GM18517 (cell line): ENCODE measurements around the gene NPVF.

Source experiments
- ATAC-seq: cut with Tn5 transposase; IDR thresholded peaks from one replicate; pipeline ENCODE4 v1.9.1; 2021; ENCODE audit warnings: mild to moderate bottlenecking, moderate library complexity; ENCODE audit not compliant: unreplicated experiment

Gene NPVF, protein sequence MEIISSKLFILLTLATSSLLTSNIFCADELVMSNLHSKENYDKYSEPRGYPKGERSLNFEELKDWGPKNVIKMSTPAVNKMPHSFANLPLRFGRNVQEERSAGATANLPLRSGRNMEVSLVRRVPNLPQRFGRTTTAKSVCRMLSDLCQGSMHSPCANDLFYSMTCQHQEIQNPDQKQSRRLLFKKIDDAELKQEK

DNA sequence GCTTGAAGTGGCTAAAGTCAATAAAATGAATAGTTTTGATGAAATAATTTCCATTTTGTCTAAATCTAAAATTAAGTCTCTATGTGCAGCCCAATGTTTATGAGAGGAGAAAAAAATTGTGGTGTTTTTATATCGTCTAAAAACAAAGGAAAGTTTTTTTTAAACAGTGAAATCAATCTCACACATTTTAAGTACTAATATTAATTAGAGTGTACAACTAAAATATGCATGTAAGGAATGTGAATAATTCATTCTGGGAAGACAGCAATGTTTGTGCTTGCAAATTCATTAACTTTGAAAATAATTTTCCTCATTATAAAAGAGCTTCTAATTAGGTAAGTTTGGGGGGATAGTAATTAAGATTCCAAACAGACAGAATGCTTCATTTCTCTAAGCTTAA is at the start of gene NPVF:
Gene NPVF (minus strand): TSS at position 101 of the 400 bp plus-strand sequence. CDS start 47 bp downstream, at position 54.
- no peak for ATAC-seq

DNA sequence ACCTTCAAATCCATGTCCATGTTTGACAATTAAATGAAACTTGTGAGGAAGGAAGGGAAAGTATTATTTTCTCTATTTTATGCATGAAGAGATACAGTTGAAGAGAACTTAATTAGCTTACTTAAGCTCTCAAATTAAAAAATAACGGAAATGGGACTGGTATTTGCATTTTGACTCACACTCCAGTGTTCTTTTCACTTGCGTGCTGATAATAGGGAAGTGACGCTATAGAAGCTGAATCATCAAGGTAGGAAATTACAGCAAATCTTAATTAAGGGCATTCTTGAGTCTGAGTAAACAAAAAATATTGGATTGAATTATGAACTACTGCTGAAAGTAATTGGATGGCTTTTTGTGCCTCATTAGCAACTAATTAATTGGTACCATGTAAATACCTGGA is 44.0 kb upstream of the NPVF start:
- no peak for ATAC-seq

DNA sequence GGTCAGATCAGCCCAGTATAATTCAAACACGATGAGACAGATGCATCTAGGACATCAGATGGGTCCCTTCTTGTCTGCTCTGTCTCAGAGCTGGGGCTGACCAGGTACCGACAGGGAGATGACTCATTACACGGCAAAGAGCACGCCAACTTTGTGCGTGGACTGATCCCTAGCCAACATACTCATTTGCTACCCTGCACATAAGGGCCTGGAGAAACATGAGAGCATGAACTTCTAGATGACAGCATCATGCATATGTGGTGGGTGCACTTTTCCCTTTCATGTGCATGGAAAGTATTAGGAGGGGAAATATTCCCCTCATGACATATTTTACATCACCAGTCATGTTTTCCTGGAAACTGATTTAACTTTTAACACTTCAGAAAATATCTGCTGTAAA is 35.1 kb upstream of the NPVF start:
- no peak for ATAC-seq

DNA sequence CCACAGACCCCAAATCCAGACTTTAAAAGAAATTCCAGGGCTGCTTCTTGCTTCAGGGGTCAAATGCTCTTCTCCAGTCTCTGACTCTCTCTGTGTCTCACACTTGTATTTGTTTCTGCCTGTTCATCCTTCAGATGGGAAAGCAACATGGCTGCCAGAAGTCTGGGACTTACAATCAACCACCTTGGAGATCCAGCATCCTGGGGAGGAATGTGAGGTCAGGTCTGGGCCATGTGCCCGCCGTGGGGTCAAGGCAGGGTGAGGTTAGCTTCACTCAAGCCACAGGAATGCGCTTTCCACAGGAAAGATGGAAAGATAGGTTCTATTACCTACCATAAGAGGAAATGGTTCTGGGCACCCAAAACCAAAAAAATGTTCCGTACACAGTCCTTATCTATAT is 34.3 kb upstream of the NPVF start:
- no peak for ATAC-seq

DNA sequence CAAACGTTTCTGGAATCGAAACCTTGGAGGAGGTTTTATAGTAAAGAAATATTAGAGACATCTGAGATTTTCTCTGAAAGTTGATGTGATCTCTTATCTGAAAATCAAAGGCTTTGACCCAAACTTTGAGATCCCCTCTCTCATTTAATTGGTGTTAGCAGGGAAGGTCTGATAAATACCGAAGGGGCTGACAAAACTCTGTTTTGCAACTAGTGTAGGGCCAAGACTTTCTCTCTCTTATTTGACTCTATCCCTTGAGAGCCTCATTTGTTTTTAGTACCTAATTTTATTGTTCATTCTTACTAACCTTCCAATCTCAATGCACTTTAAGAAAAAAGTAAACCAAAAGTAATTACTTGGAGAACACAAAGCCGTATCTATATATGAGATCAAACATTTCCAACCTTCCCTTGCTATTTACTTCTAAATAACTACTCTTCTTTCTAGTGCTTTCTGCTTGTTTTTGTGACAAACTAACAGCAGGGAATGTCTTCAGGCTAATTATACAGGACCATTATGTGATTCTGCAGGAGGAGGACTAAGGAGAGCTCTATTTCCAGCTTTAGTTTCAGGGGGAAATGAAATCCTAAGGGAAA is 33.4 kb upstream of the NPVF start:
- no peak for ATAC-seq

DNA sequence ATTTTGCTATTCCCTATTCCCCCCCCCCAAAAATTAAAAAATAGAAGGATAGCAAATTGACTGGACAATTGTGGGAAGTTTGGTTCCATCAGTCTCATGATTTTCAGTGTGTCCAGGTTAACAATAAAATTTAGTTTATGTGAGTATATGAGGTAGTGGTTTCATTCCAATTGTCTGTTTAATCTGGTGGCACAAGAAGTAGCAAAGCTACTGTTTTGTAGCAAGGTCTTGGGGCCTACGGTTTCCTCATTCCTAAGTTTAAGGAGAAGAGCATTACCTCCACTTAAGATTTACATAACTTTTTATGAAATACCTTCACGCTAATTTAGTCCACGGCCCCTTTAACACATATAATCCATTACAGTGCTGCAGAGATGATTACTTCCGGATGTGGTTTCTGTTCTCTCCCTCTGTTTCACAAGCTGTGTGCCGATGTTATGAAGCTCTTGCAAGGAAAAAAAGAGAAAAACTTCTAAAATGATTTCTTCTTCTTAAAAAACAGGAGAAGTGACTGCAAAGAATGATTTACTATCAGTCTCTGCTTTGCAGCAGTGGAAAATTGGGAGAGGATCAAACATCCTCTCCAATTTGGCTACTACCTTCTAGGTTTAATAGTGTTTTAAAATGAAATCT is 32.7 kb upstream of the NPVF start:
- ATAC-seq = no peak

DNA sequence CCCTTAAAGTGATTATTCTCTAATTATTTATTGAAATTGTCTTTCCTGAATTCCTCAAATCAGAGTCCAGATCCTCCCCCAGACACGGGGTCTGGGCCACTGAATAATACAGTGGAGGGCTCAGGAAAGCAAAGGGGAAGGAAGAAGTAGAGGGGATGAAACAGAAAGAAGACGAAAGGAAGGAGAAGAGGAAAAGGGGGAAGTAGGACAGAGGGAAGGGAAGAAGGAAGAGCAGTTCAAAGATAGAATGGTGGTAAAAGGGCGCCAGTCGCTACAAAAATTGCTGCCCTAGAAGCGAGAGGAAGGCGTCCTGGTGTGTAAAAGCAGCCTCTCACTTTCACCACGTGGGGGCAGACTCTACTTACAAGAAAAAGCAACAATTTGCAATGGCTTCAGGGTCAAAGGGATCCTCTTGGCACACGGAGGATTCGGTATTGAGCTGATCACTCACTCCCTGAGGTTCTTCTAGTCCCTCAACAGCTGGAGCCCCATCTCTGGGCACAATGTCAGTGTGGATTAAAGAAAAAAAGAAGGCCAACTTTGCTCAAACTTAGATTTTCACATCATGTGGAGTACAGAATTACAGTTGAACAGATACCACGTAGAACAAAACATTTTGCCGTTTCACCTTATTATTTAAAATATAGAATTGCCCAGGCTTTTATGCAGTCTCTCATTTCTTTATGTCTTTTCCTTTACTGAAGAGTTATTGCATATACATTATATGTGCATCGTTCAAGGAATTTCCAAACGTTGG is 31.4 kb upstream of the NPVF start:
- no peak for ATAC-seq

DNA sequence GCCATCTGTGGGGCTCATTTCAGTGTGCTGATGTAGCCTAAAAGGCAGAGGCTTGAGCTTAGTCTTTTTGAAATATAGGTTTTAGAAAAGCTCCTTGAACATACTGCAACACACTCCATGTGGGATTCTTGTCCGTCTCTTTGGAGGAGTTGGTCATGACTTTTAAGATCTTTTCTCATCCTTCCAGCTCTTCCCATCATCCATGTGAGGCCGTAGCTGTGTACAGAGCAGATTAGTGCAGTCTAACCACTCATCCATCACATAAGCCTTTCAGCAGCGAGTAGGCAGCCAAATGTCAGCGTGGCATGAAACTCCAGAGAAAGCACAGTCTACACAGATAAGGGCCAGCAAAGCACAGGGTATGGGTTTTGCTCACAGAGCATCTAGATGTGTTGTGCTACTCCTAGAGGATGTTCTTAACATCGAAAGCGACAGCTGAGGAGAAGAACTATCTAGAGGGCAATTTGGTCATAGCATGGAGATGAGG is 28.1 kb upstream of the NPVF start:
- no peak for ATAC-seq

DNA sequence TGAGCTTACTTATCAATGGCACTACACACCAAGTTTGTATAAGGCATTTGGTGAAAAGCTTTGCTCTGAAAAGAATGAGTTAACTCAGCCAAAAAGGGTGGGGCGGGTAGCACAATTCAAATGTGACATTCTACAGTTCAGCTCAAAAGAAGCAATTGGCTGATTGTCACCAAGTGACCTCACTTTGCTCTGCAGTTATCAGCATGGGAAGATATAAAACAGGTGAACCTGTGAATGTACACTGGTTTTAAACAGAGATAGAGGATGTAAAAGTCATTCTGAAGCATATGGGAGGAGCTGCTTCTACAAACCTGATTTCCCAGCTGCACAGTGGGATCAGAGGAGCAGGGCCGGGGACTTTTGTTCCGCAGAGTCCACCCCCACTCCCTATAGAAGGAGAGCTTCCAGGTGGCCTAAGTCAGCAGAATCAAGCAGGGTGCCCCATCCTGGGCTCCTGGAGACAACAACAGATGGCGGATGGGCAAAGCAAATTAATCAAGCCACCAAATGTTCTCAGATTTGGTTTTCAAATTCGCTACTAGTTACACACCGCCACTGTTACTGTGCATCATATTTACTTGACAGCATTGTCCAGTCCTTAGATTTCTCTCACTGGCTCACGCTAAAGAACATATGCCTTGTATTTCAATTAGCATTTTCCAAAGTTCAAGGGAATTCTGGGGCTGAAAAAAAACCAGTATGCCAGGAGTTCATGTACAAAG is 27.5 kb upstream of the NPVF start:
- no peak for ATAC-seq

DNA sequence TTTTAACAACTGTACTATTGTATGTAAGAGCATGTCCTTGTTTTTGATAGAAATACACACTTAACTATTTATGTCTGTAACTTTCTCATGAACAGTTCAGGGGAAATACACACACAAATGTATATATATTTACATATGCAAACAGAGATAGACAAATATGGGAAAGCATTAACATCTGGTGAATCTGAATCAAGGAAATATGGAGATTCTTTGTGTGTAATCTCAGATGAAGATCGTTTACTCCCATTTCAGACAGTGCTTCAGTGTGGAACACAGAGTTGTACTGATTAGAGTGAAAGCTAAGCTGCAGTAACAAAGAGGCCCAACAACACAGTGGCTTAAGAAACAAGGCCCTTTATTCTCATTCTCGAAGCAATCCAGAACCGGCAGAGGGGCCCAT is 26.3 kb upstream of the NPVF start:
- ATAC-seq = no peak

DNA sequence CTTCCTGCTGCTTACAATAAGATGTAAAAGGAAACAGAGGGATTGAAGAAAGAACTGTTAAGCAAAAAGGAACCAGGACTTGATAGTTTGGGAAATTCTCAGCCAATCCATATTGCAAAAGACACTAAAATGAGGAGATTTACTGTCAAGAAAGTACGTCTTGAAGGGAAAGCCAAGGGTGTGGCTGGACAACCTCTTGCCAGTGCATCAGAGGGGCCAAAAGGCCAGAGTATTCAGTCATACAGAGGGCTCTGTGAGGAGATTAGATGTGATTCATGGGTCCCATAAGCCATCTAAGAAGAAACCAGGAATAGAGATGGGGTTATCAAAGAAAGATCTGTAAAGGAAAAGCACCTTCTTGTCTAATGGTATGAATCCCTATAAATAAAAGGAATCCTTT is 25.4 kb upstream of the NPVF start:
- no peak for ATAC-seq

DNA sequence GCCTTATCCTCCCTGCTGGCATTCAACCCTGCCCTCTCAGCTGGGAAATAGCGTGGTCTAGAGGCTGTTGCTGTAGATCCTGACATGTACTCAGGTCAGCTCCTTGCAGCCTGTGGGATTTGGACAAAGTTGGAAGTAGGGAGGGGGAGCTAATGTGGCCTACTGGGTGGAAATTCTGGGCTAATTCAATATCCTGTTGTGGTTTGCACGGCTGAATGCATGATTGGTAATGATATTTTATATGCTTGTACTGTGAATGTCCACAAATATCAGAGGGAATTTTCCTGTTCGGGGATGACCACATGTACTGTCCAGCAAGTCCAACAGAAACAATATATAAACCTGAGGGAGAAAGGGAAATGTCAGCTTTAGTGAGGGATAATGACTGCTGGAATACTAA is 22.1 kb upstream of the NPVF start:
- no peak for ATAC-seq

DNA sequence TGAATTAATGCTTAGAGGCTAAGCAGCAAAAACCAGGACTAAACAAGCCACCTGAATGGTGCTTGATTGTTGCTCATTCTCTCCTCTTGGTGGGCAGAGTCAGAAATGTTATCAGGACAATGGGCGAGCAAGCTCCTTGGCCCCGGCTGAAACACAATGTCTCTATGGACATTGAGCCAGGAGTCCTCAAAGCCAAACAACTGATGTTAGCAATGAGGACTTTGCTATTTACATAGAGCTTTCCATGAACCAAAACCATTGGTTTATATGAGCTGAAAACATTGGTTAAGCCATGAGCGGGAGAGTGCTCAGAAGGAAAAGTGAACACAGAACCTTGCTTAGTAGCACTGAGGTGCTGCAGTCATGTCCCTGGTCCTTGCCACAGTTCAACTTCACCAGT is 21.5 kb upstream of the NPVF start:
- no peak for ATAC-seq

DNA sequence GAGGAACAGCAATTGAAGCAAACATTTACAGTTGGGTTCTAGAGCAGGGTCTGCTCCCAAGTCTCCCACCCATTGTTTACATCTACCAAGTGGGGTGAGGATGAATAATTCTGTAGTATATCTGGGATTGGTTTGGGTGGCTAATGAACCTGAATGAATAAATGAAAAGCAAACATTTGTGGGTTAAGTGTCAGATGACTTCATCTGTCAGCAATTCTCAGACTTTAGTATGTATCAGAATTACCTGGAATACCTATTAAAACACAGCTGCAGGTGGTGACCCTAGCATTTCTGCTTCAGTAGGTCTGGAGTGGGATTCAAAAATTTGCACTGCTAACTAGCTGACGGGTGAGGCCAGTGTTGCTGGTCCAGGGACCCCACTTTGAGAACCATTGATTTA is 18.0 kb upstream of the NPVF start:
- no peak for ATAC-seq

DNA sequence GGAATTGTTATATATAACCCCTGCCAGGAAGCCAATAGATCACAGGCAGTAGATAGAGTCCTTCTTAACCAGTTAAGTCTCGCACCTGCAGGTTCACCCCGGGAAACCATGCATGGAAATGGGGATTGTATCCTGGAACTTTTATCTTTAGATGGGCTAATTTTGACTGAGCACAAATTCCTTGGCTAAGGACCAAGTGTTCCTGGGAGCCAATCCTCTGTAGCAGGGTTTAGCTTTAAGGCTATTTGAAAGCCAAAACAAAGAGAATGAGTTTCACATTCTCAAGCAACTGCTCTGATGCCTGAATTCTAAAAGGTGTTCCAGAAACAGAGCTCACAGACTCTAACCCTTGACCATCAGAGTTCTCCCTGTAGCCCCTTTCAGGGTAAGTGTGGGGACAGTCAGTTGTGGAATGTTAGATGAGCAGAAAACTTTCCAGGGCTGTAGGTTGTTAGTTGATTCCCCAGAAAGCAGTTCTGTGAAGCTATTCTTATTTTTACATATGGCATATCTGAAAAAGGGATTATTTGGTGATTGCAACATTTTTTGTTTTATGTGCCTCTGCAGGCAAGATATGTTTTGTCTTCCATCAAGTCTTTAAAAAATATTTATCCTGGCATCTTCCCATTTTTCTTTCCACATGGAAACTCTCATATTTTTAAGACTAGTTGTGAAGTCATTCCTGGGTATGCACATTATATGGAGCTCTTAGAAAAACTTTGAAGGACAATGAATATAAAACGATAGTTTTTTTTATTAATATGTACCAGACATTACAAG is 16.2 kb upstream of the NPVF start:
- ATAC-seq = no peak

DNA sequence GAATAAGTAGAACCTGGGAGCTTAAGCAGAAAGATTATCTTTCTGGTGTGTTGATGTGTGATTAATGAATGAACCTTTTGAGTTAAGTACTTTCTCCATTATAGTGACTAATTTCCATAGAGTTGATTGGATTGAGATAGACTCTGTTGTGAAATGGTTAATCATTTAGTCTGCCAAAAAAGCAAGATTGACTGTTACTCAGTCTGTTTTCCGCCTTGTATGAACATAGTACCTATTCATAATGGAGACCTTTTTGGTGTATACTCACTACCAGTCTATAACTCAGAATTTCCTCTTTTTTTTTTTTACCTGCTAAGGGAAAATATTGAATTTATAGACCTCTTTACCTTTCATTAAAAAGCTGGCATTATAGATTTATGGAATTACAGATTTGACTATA is 14.4 kb upstream of the NPVF start:
- ATAC-seq = no peak

DNA sequence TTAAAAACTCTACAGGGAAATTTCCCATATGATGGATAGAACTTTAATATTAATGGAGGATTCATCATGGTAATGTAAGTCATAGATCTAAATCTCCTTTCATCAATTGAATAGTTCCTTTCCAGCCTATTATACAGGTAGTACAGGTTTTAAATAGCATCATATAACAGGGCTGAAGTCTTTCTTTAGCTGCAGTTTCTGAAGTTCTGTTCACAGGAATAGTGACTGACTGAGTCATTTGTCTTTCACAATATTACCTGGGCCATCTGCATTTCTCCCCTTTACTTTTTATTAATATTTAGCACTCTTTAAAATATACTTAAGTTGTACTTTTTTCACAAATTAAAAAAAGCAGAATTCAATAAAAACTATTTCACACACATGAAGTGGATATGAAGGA is 12.6 kb upstream of the NPVF start:
- ATAC-seq = no peak

DNA sequence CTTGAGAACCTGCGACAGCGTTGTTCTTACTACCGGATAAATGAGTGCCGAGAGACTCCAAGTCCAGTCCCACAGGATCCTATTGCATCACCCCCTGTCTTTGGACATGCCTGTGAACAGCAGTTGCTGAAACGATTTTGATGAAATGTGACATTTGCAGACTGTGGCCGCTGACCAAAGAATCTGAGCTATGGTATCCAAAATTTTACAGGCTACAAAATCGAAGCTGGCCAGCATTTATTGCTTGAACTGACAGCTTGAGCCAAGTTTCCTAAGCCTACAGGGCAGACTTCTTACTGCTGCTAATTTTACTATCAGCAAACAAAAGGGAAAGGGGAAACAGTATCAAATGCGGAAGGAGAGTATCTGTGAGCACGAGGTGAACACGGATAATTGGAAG is 12.1 kb upstream of the NPVF start:
- no peak for ATAC-seq

DNA sequence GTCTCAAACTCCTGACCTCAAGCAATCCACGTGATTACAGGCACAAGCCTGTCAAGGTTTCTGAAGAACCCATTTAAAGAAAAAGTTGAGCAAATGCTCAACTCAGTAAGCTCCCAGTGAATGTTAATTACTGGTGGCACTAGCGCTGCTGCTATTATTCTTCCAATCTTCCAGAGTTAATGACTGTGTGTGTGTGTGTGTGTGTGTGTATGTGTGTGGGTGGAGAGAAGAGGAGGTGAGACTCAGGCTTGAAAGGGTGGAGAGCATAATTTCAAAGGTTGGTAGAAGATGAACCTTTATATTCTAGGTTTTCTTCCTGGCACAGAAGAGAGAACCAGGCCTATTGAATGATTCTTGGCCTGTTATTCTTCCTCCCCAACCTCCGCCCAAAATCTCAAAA is 11.6 kb upstream of the NPVF start:
- no peak for ATAC-seq

DNA sequence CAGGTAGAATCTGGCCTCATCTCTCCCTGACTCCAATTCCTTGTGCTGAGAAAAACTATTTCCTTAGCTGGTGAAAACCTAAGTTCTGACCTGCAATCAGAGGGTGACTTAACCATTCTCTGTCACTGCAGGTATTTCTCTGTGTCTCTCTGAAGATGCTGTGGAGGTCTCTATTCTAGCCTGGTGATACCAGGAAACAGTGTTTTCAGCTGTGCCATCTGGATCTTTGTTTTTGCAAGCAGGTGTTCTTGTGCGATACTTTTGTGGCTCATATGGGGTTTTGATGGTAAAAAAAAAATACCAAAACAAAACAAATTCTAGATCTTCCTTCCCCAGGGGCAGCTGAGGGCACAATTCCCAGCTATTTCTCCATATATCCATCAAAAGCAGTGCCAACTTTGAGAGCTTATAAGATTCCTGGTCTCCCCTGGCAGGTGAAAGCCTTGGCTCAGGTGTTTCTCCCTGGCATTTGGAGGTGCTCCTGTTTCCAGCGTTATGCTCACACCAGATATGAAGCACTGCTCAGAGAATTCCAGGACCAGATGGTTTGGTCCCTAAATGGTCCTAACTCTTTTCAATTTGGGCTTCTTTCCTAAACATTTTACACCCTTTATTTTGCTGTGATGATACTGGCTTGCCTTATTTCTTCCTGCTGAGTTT is 9.9 kb upstream of the NPVF start:
- ATAC-seq = no peak
